Fibroblast of pulmonary artery (primary cell): ENCODE data around the gene SH2D1A.
A peak's percentile ranks its signal among the peaks of the same experiment; 100 is the strongest.

Experiments used
- DNase-seq: peaks from one replicate; pipeline ENCODE4 v3.0.0-alpha.2; 2010; ENCODE audit warnings: low read depth
- H3K4me3 ChIP-seq: replicated peaks from 2 replicates; pipeline ENCODE4 v1.5.1; 2011; ENCODE audit warnings: low read depth, mild to moderate bottlenecking, control low read depth, low read length, moderate library complexity
- TF ChIP-seq, protein P1 (sequence below): IDR thresholded peaks from 2 replicates; pipeline ENCODE4 v1.5.1; 2011; ENCODE audit warnings: mild to moderate bottlenecking, control low read depth, low read length, inconsistent platforms; ENCODE audit errors: missing control alignments

SH2D1A gene

DNA sequence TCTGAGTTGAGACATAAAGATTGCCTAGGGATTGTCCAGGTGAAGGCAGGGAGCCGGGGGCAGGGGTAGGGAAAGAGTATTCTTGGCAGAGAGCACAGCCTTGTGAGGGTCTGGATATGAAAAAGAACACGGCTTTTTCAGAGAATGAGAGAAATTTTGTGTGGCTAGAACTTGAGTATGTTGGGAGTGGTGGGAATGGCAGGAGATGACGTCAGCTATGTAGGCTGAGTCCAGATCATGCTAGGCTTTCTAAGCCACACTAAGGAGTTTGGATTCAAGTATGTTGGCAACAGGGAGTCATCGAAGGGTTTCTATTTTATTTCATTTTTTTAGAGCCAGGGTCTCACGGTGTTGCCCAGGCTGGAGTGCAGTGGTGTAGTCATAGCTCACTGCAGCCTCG, 40.0 kb downstream of the SH2D1A start:
- TF ChIP-seq, protein P1, sequence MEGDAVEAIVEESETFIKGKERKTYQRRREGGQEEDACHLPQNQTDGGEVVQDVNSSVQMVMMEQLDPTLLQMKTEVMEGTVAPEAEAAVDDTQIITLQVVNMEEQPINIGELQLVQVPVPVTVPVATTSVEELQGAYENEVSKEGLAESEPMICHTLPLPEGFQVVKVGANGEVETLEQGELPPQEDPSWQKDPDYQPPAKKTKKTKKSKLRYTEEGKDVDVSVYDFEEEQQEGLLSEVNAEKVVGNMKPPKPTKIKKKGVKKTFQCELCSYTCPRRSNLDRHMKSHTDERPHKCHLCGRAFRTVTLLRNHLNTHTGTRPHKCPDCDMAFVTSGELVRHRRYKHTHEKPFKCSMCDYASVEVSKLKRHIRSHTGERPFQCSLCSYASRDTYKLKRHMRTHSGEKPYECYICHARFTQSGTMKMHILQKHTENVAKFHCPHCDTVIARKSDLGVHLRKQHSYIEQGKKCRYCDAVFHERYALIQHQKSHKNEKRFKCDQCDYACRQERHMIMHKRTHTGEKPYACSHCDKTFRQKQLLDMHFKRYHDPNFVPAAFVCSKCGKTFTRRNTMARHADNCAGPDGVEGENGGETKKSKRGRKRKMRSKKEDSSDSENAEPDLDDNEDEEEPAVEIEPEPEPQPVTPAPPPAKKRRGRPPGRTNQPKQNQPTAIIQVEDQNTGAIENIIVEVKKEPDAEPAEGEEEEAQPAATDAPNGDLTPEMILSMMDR = no peak
- no peak for DNase-seq

DNA sequence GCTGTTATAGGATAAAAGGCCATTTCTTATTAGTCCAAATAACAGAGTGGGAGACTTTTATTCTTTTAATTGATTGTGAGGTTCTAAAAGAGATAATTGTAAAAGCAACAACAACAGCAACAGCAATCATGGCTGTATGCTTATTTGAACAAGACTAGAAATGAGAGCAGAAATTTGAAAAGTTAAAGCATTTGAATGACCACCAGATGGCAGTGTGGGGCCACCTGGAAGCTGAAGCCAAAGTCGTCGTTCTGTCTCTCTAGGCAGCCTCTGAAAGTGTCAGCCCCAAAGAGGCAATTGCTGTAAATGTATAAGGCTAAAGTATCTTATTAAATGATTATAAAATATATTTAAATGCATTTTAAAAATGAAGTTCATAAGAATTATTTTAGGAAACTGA, 42.2 kb downstream of the SH2D1A start:
- TF ChIP-seq, protein P1 = peak; percentile 53
- no peak overlapping the region for H3K4me3 ChIP-seq
- peak; percentile 60 for DNase-seq

More for the DNA sequence above, 40.0 kb downstream of the SH2D1A start:
- no peak overlapping the region for H3K4me3 ChIP-seq

DNA sequence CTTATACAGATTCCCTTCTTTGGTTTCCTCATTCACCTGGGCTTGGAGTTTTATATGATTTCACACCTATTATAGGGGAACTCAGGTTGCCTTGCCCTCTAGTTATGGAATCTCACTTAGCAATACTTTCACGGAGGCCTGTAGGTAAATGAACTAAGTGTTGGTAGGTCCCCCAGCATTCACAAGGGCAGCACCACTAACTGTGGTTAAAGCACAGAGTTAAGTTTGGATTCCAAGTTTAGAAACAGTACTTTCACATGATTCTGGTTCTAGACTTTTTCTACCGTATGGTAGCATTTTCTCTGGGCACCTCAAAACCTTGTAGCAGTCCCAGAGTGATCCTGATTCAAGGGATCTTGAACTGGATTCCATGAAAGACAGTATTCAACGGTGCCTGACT, 46.4 kb downstream of the SH2D1A start:
- TF ChIP-seq, protein P1 = no peak
- no peak for DNase-seq
- H3K4me3 ChIP-seq = no peak overlapping the region

DNA sequence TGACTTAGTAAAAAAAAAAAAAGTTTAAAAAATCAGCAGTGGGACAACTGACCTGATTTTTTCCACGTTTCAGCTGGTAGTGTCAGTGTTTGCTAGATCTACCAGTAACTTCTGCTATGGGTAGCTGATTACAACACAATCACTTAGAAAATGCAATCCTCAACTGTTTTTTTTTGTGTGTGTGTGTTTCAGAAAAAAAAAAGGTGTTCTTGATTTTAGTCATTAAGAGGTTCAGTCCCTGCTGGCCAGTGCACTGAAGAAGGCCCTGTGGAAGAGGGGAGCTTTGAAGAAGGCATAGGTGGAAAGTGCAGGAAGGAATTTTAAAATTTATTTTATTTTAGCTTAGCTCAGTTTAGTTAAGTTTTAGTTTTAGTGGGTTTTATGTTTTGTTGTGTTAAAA, 46.9 kb downstream of the SH2D1A start:
- no peak for DNase-seq
- H3K4me3 ChIP-seq = no peak overlapping the region
- TF ChIP-seq, protein P1 = no peak

GRCh38 chrX:124393659-124394058, 47.3 kb downstream of the SH2D1A start:
- no peak for DNase-seq
- TF ChIP-seq, protein P1 = no peak
- no peak overlapping the region for H3K4me3 ChIP-seq

GRCh38 chrX:124395145-124395880, 49.0 kb downstream of the SH2D1A start:
- H3K4me3 ChIP-seq = no peak overlapping the region
- TF ChIP-seq, protein P1 = no peak

GRCh38 chrX:124401696-124402095, 55.3 kb downstream of the SH2D1A start:
- TF ChIP-seq, protein P1 = no peak
- DNase-seq = no peak
- no peak overlapping the region for H3K4me3 ChIP-seq

More at GRCh38 chrX:124395145-124395880, 49.0 kb downstream of the SH2D1A start:
- no peak for DNase-seq
